ENCODE data around the gene NEU1.

The NEU1 gene

DNA sequence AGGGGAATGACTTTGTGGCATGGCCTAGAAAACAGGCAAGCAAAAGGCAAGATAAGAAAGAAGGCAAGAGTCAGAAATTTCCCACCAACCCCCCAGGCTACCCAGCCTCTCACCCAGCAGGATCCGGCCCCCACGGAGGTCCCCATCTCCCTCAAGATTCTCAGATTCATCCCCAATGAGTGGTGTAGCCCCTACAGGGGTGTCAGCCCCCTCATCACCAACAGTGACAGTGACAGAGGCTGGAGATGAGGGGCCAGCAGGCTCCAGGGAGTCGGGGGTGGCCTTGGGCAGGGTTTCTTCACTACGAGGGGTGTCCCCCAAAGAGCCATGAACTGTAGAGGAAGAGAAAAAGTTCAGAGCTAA lies 33.9 kb upstream of the NEU1 start:
- DNase-seq (no peak), ATAC-seq (no peak)

- ATAC-seq (no peak), DNase-seq (no peak)
These were observed 30.2 kb upstream of the NEU1 start for GRCh38 chr6:31892821-31893220.

- no peak for ATAC-seq
These were observed 26.8 kb upstream of the NEU1 start for GRCh38 chr6:31889331-31889972.

GRCh38 chr6:31888276-31889258 lies 25.9 kb upstream of the NEU1 start:
- no peak for ATAC-seq

More at GRCh38 chr6:31889331-31889972, 26.8 kb upstream of the NEU1 start:
- no peak for DNase-seq

GRCh38 chr6:31887173-31888007 lies 24.8 kb upstream of the NEU1 start:
- no peak for ATAC-seq
- DNase-seq, result no peak

More at GRCh38 chr6:31888276-31889258, 25.9 kb upstream of the NEU1 start:
- peak; percentile 78 for DNase-seq

- ATAC-seq, result no peak
- no peak for DNase-seq
These were observed 23.9 kb upstream of the NEU1 start for GRCh38 chr6:31886541-31886991.

DNA sequence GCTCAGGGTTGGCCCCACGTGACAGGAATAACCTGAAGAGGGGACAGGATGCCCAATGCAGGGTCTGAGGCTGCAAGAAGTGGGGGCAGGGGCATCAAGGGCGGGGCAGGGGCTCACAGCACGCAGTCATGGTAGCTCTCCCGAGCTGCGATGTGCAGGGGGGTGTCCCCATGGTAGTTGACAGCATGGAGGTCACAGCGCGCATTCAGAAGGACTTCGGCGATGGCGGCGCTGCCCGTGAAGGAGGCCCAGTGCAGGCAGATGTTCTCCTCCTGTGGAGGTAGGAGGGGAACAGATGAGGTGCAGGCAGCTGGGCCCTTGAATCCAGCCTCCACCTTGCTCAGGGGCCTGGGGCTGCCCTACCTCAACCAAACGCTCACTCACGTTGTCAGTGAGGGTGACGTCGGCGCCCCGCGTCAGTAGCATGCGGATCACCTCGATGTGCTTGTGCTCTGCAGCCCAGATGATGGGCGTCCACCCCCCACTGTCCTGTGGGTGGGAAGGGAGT lies 22.0 kb upstream of the NEU1 start:
- DNase-seq, result no peak
- ATAC-seq, result no peak

GRCh38 chr6:31883676-31884075 lies 21.1 kb upstream of the NEU1 start:
- no peak for ATAC-seq
- DNase-seq, result no peak

- DNase-seq, result no peak
- ATAC-seq, result no peak
These were observed 19.7 kb upstream of the NEU1 start for GRCh38 chr6:31882344-31882743.

DNA sequence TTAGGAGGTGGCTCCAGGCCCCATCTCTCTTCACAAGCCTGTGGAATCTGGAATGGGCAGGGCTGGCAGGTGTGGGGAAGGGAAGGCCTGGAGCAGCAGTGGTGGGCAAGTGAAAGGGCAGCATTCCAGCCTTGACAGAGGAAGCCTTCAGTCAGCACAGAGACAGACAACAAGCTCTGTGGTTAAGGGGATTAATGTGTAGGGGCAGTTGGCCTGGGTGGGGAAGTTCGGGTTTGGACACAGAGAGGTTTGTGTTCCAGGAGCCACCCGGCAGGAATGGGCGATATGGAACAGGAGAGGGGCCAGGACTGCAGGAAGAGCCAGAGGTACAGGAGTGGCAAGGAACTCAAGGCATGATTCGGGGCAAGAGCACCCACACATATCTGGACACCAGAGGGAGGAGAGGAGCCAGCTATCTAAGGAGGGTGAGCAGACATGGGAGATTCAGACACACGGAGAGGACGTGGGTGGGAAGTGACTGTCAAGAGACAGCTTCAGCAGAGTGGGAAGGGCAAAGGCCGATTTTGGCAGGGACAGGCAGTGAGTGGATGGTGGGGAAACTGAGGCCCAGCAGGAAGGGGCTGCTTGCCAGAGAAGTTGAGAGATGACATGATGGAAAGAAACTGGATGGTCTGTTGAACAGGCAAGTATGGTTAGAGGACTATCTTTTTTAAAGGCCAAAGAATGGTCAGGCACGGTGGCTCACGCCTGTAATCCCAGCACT lies 18.7 kb upstream of the NEU1 start:
- ATAC-seq, result no peak
- no peak for DNase-seq

DNA sequence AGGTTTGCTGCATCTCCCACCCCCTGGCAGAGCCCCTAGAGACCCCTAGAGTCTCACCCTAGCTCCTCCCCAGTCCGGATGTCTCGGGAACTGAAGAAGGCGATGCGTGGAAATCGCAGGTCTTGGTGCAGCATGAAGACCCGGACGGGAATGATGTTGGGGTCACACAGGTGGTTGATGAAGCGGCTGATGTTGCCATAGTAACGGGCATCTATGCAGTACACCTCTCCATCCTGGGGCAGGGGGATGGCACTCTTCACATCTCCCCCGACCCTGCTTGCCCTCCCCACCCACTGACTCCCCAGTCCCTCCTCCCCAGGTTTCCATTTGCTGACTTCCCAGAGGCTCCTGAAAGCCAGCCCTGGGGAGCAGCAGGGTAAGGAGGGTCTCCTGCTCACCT lies 18.0 kb upstream of the NEU1 start:
- no peak for DNase-seq
- ATAC-seq, result no peak

GRCh38 chr6:31879901-31880300 lies 17.3 kb upstream of the NEU1 start:
- ATAC-seq (no peak), DNase-seq (no peak)

GRCh38 chr6:31879143-31879542 lies 16.5 kb upstream of the NEU1 start:
- ATAC-seq (no peak), DNase-seq (no peak)

- ATAC-seq (no peak), DNase-seq (no peak)
These were observed 16.1 kb upstream of the NEU1 start, which contains the start of gene SLC44A4 for GRCh38 chr6:31878726-31879125. SLC44A4 (minus strand) TSS chr6:31878997; CDS start chr6:31878980, 17 bp downstream.

DNA sequence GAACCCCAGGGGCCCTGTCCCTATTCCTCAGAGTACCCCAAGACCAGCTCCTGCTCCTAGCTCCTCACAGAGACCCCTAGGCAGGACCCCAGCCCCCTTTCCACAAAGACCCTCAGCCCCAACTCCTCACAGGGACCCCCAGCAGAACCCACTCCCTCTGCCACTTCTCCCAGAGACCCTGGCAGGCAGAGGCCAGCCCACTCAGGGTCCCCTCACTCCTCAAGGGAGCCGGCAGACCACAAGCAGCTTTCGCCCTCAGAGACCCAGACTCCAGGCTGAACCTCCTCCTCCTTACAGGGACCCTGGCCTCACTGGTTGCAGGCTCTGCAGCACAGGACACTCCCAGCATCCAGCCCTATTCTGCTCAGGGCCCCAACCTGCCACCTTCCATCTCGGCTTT lies 15.6 kb upstream of the NEU1 start:
- ATAC-seq, result no peak
- DNase-seq, result no peak

GRCh38 chr6:31877651-31878161 lies 15.1 kb upstream of the NEU1 start:
- no peak for ATAC-seq
- DNase-seq, result no peak

- DNase-seq (no peak), ATAC-seq (no peak)
These were observed 14.6 kb upstream of the NEU1 start for GRCh38 chr6:31877125-31877650.

GRCh38 chr6:31876357-31876756 lies 13.7 kb upstream of the NEU1 start:
- DNase-seq (no peak), ATAC-seq (no peak)

- ATAC-seq, result no peak
- DNase-seq, result no peak
These were observed 13.3 kb upstream of the NEU1 start for GRCh38 chr6:31875877-31876276.

GRCh38 chr6:31874836-31875572 lies 12.4 kb upstream of the NEU1 start:
- ATAC-seq (no peak), DNase-seq (no peak)

Measured in stimulated activated naive CD8-positive, alpha-beta T cell treated with anti-CD3 and anti-CD28 coated beads, Interleukin-15, Interleukin-2, amounts not matched to agents 100 U/mL and 50 U/mL, for 24 hours (primary cell).